Body of pancreas (tissue), 4 donors: Measurements from ENCODE around the gene ZNF277. TPM values are rescaled to one million over a fixed set of nuclear protein-coding genes. Genes with fewer than 3 reads are reported as not detected.

ENCODE experiments used
- ATAC-seq: fragments of 150-250 bp; one replicate; pipeline ENCODE4 v1.9.1; 2016
- DNase-seq, 4 donors: peaks; one replicate each; pipeline ENCODE4 v3.0.0-alpha.2; 2019
- H3K27ac ChIP-seq, 4 donors: fragments of 200-600 bp; sonication (generic); 1 replicate in 3 of 4; 2 replicates in 1 of 4; pipeline versions ENCODE4 v1.5.1 to v1.6.1; 2016 to 2019; ENCODE audit warnings: mild to moderate bottlenecking in 1 of 4, mixed read lengths in 1 of 4, moderate library complexity in 1 of 4
- H3K27me3 ChIP-seq, 2 donors: fragments of 200-600 bp; sonication (generic); one replicate each; pipeline ENCODE4 v1.6.0; 2016; ENCODE audit warnings: mild to moderate bottlenecking in 1 of 2
- H3K36me3 ChIP-seq, 2 donors: fragments of 200-600 bp; sonication (generic); replicated peaks in 1 of 2; 2 replicates each; pipeline ENCODE4 v1.5.1; 2016; ENCODE audit warnings: low read depth in 2 of 2; ENCODE audit not compliant: insufficient read depth in 1 of 2
- H3K4me1 ChIP-seq: fragments of 200-600 bp; sonication (generic); one replicate; pipeline ENCODE4 v1.6.0; 2016
- H3K4me3 ChIP-seq, 2 donors: fragments of 200-600 bp; sonication (generic); 1 replicate in 1 of 2; 2 replicates in 1 of 2; pipeline ENCODE4 v1.5.1; 2016 to 2019
- H3K9me3 ChIP-seq, 3 donors: fragments of 200-600 bp; sonication (generic); 1 replicate in 2 of 3; 2 replicates in 1 of 3; pipeline ENCODE4 v1.5.1; 2016
- CTCF ChIP-seq, 7 experiments: fragments of 450-650 bp in 4 of 7; fragments of 200-600 bp in 3 of 7; sonication (generic) in 3 of 7; IDR thresholded peaks; one replicate each; pipeline ENCODE4 v1.5.1; 2016 to 2019; ENCODE audit warnings: antibody characterized with exemption in 7 of 7
- POLR2A ChIP-seq, 3 donors: fragments of 450-650 bp; IDR thresholded peaks; one replicate each; pipeline ENCODE4 v1.6.1; 2016; ENCODE audit warnings: antibody characterized with exemption in 3 of 3, mild to moderate bottlenecking in 2 of 3
- WGBS, 2 donors: methylation state at CpG; one replicate each; pipeline ENCODE4 v1.1.5; 2017; 5-methylcytosine and 5-hydroxymethylcytosine counted together
- intact Hi-C: fragments of 100-400 bp; cut with DNase I; formaldehyde crosslinking; loops from one replicate; pipeline ENCODE4 v1.15.1; 2023
- total RNA-seq, 2 donors: library from RNA; depleted of rRNA; stranded (reverse); fragments of >200 nt; gene quantifications; one replicate each; pipeline ENCODE4 v1.1.0, GENCODE V29; 2016

ZNF277 gene
- total RNA-seq, 2 donors from 2014 or later, result 12.9 to 34.0 TPM

- no peaks in the 10 kb centered on the region for H3K36me3 ChIP-seq
- no peak overlapping the region for H3K4me3 ChIP-seq
- WGBS, 2 donors, result 89 to 100% methylated on average over 1 of the region's 1 CpG
- no peaks in the 10 kb centered on the region for H3K4me1 ChIP-seq
- DNase-seq, result no peak
- intact Hi-C loops, result no loop called here
- H3K9me3 ChIP-seq, result no peaks in the 10 kb centered on the region
- ATAC-seq, result no peak
- no peak for TF ChIP-seq CTCF (IDR thresholded peaks at IDR 0.05)
- no peak for TF ChIP-seq POLR2A (IDR thresholded peaks at IDR 0.05)
- no peaks in the 10 kb centered on the region for H3K27me3 ChIP-seq
- no peak overlapping the region for H3K27ac ChIP-seq
Measured at GRCh38 chr7:112292162-112292561, 85.7 kb downstream of the ZNF277 start.

- DNase-seq (no peak), ATAC-seq (no peak)
- Histone ChIP-seq H3K27ac (no peak overlapping the region), H3K4me1 (no peaks in the 10 kb centered on the region), H3K27me3 (no peaks in the 10 kb centered on the region), H3K36me3 (no peaks in the 10 kb centered on the region), H3K9me3 (no peaks in the 10 kb centered on the region), H3K4me3 (no peak overlapping the region)
- intact Hi-C loops, result no loop called here
- TF ChIP-seq CTCF (IDR thresholded peaks at IDR 0.05), result no peak
- WGBS, 2 donors, result 82 to 89% methylated on average over 4 of the region's 4 CpGs
Measured at GRCh38 chr7:112293416-112293815, 86.9 kb downstream of the ZNF277 start.

GRCh38 chr7:112296432-112296831 lies 89.9 kb downstream of the ZNF277 start:
- intact Hi-C loops, result no loop called here
- Histone ChIP-seq H3K27ac (no peak overlapping the region), H3K9me3 (no peaks in the 10 kb centered on the region), H3K36me3 (no peaks in the 10 kb centered on the region), H3K4me1 (no peaks in the 10 kb centered on the region), H3K4me3 (no peak overlapping the region), H3K27me3 (no peaks in the 10 kb centered on the region)
- 76 to 85% methylated on average over 1 of the region's 1 CpG for WGBS, 2 donors
- ATAC-seq (no peak), DNase-seq (no peak)
- TF ChIP-seq POLR2A (IDR thresholded peaks at IDR 0.05) (no peak), CTCF (IDR thresholded peaks at IDR 0.05) (no peak)

GRCh38 chr7:112297681-112298080 lies 91.2 kb downstream of the ZNF277 start:
- Histone ChIP-seq H3K27me3 (no peaks in the 10 kb centered on the region), H3K36me3 (no peaks in the 10 kb centered on the region), H3K4me3 (no peak overlapping the region), H3K9me3 (no peaks in the 10 kb centered on the region), H3K27ac (no peak overlapping the region), H3K4me1 (no peaks in the 10 kb centered on the region)
- 92 to 99% methylated on average over 3 of the region's 3 CpGs for WGBS, 2 donors
- no peak for TF ChIP-seq CTCF (IDR thresholded peaks at IDR 0.05)
- no peak for TF ChIP-seq POLR2A (IDR thresholded peaks at IDR 0.05)
- no peak for DNase-seq
- intact Hi-C loops, result no loop called here
- ATAC-seq, result no peak

GRCh38 chr7:112298543-112299100 lies 92.1 kb downstream of the ZNF277 start:
- 70 to 88% methylated on average over 4 of the region's 4 CpGs for WGBS, 2 donors
- intact Hi-C loops, result no loop called here
- TF ChIP-seq POLR2A (IDR thresholded peaks at IDR 0.05) (no peak), CTCF (IDR thresholded peaks at IDR 0.05) (no peak)

More at GRCh38 chr7:112298543-112299100, 92.1 kb downstream of the ZNF277 start:
- no peak for DNase-seq
- Histone ChIP-seq H3K36me3 (no peaks in the 10 kb centered on the region), H3K4me3 (no peak overlapping the region), H3K9me3 (no peaks in the 10 kb centered on the region), H3K27ac (no peak overlapping the region), H3K27me3 (no peaks in the 10 kb centered on the region), H3K4me1 (no peaks in the 10 kb centered on the region)
- ATAC-seq, result no peak
